CD4-positive, CD25-positive, alpha-beta regulatory T cell (primary cell): ENCODE measurements around the gene HRAS. TPM values are rescaled to one million over a fixed set of nuclear protein-coding genes. Genes with fewer than 3 reads are reported as not detected.

Experiments used
- ATAC-seq, 2 donors: fragments of 150-1000 bp; cut with Tn5 transposase; one replicate each; pipeline ENCODE4 v1.10.0; 2021; ENCODE audit warnings: low read depth in 2 of 2, moderate number of reproducible peaks in 2 of 2, moderate library complexity in 1 of 2
- DNase-seq, 3 donors: peaks; one replicate each; pipeline versions ENCODE4 v3.0.0 to v3.0.0-alpha.2; 2012 to 2022; ENCODE audit warnings: mixed read lengths in 1 of 3
- H3K27ac ChIP-seq: one replicate; pipeline ENCODE4 v1.7.0; 2013; ENCODE audit warnings: mild to moderate bottlenecking, low read length; ENCODE audit not compliant: insufficient read depth, poor library complexity, severe bottlenecking
- H3K27me3 ChIP-seq: one replicate; pipeline ENCODE4 v1.7.0; 2013; ENCODE audit warnings: low read length; ENCODE audit not compliant: control insufficient read depth, insufficient read depth
- H3K36me3 ChIP-seq: one replicate; pipeline ENCODE4 v1.7.0; 2013; ENCODE audit warnings: mild to moderate bottlenecking, low read length, moderate library complexity; ENCODE audit not compliant: control insufficient read depth, insufficient read depth
- H3K4me1 ChIP-seq: 2 replicates; pipeline ENCODE4 v1.7.0; 2013; ENCODE audit warnings: mild to moderate bottlenecking, low read length; ENCODE audit not compliant: insufficient read depth, control insufficient read depth, poor library complexity, severe bottlenecking
- H3K4me3 ChIP-seq: one replicate; pipeline ENCODE4 v1.7.0; 2013; ENCODE audit warnings: low read depth, mild to moderate bottlenecking, low read length, moderate library complexity
- H3K9me3 ChIP-seq, 2 experiments: 1 replicate in 1 of 2; 2 replicates in 1 of 2; pipeline ENCODE4 v1.7.0; 2013; ENCODE audit warnings: low read length in 2 of 2, mild to moderate bottlenecking in 1 of 2, moderate library complexity in 1 of 2; ENCODE audit not compliant: control insufficient read depth in 2 of 2
- H3K27ac Mint-ChIP-seq, 3 donors: one replicate each; pipeline ENCODE4 v1.8.0; 2020 to 2022; ENCODE audit warnings: mild to moderate bottlenecking in 3 of 3, mixed read lengths in 3 of 3, moderate library complexity in 2 of 3
- H3K27me3 Mint-ChIP-seq: one replicate; pipeline ENCODE4 v1.8.0; 2022; ENCODE audit warnings: mild to moderate bottlenecking, mixed read lengths
- H3K36me3 Mint-ChIP-seq: one replicate; pipeline ENCODE4 v1.8.0; 2020; ENCODE audit warnings: mixed read lengths
- H3K4me1 Mint-ChIP-seq, 4 donors: one replicate each; pipeline ENCODE4 v1.8.0; 2020 to 2022; ENCODE audit warnings: mixed read lengths in 4 of 4, mild to moderate bottlenecking in 1 of 4
- H3K4me3 Mint-ChIP-seq, 4 donors: one replicate each; pipeline ENCODE4 v1.8.0; 2020 to 2022; ENCODE audit warnings: mild to moderate bottlenecking in 4 of 4, mixed read lengths in 4 of 4, moderate library complexity in 3 of 4
- H3K9me3 Mint-ChIP-seq, 7 donors: one replicate each; pipeline ENCODE4 v1.8.0; 2020 to 2022; ENCODE audit warnings: mixed read lengths in 7 of 7, mild to moderate bottlenecking in 3 of 7, moderate library complexity in 2 of 7
- polyA plus RNA-seq, 4 donors: library from polyadenylated mRNA; unstranded; fragments of 300-500 nt; fragmentation: Illumina TruSeq; gene quantifications; one replicate each; pipeline ENCODE4 v1.2.3, GENCODE V29; 2021
- total RNA-seq: library from RNA; stranded (reverse); gene quantifications from one replicate; pipeline ENCODE4 v1.2.3, GENCODE V29; 2022

Gene HRAS
- total and polyA plus RNA-seq, 5 donors from 2014 or later, result 15.9 to 35.2 (median 21.8) TPM

GRCh38 chr11:548700-549603, 13.6 kb upstream of the HRAS start:
- no peak overlapping the region for H3K27ac ChIP-seq
- peaks cover under 1% of the 10 kb centered on the region for H3K4me1 ChIP-seq
- no peak overlapping the region for H3K4me3 ChIP-seq
- Mint-ChIP-seq H3K27ac (no peak overlapping the region), H3K4me3 (peak overlapping the region in 1 of 4 donors; percentile 58), H3K9me3 (no peaks in the 10 kb centered on the region), H3K4me1 (no peaks in the 10 kb centered on the region), H3K27me3 (peaks cover 5% of the 10 kb centered on the region), H3K36me3 (no peaks in the 10 kb centered on the region)
- H3K9me3 ChIP-seq, result no peaks in the 10 kb centered on the region
- no peaks in the 10 kb centered on the region for H3K36me3 ChIP-seq
- ATAC-seq (no peak), DNase-seq (no peak)
- H3K27me3 ChIP-seq, result no peaks in the 10 kb centered on the region

GRCh38 chr11:545171-545570, 9.8 kb upstream of the HRAS start:
- Mint-ChIP-seq H3K36me3 (peaks cover 3% of the 10 kb centered on the region), H3K27me3 (peaks cover 5% of the 10 kb centered on the region), H3K9me3 (no peaks in the 10 kb centered on the region), H3K4me1 (no peaks in the 10 kb centered on the region), H3K4me3 (no peak overlapping the region), H3K27ac (peak overlapping the region in 1 of 3 donors; percentile 92)
- Histone ChIP-seq H3K4me1 (no peaks in the 10 kb centered on the region), H3K36me3 (no peaks in the 10 kb centered on the region), H3K4me3 (no peak overlapping the region), H3K9me3 (no peaks in the 10 kb centered on the region), H3K27me3 (no peaks in the 10 kb centered on the region), H3K27ac (no peak overlapping the region)
- ATAC-seq (no peak), DNase-seq (no peak)

GRCh38 chr11:544817-545166, 9.4 kb upstream of the HRAS start:
- no peak for DNase-seq
- no peaks in the 10 kb centered on the region for H3K9me3 Mint-ChIP-seq

GRCh38 chr11:541433-541885, 6.1 kb upstream of the HRAS start:
- Histone ChIP-seq H3K4me1 (peaks cover 22% of the 10 kb centered on the region), H3K4me3 (no peak overlapping the region), H3K36me3 (no peaks in the 10 kb centered on the region), H3K27ac (no peak overlapping the region), H3K27me3 (no peaks in the 10 kb centered on the region), H3K9me3 (no peaks in the 10 kb centered on the region)
- Mint-ChIP-seq H3K27ac (no peak overlapping the region), H3K27me3 (no peaks in the 10 kb centered on the region), H3K9me3 (no peaks in the 10 kb centered on the region), H3K4me3 (no peak overlapping the region), H3K4me1 (peaks cover 0 to 20% (median 9%) of the 10 kb centered on the region in 4 donors), H3K36me3 (peaks cover 3% of the 10 kb centered on the region)
- ATAC-seq (no peak), DNase-seq (no peak)

More at GRCh38 chr11:544817-545166, 9.4 kb upstream of the HRAS start:
- Mint-ChIP-seq H3K36me3 (peaks cover 3% of the 10 kb centered on the region), H3K27me3 (peaks cover 5% of the 10 kb centered on the region), H3K27ac (no peak overlapping the region), H3K4me1 (no peaks in the 10 kb centered on the region), H3K4me3 (no peak overlapping the region)
- ATAC-seq, result no peak
- Histone ChIP-seq H3K9me3 (no peaks in the 10 kb centered on the region), H3K4me3 (no peak overlapping the region), H3K36me3 (no peaks in the 10 kb centered on the region), H3K27me3 (no peaks in the 10 kb centered on the region), H3K27ac (no peak overlapping the region), H3K4me1 (no peaks in the 10 kb centered on the region)

GRCh38 chr11:540583-541432, 5.4 kb upstream of the HRAS start:
- H3K36me3 ChIP-seq, result no peaks in the 10 kb centered on the region
- Mint-ChIP-seq H3K4me3 (no peak overlapping the region), H3K27ac (no peak overlapping the region), H3K27me3 (no peaks in the 10 kb centered on the region), H3K36me3 (peaks cover 3% of the 10 kb centered on the region), H3K4me1 (peaks cover 0 to 24% (median 11%) of the 10 kb centered on the region in 4 donors), H3K9me3 (no peaks in the 10 kb centered on the region)
- no peaks in the 10 kb centered on the region for H3K27me3 ChIP-seq
- H3K9me3 ChIP-seq, result no peaks in the 10 kb centered on the region
- no peak overlapping the region for H3K4me3 ChIP-seq
- ATAC-seq, result no peak
- H3K27ac ChIP-seq, result no peak overlapping the region
- DNase-seq, result no peak
- H3K4me1 ChIP-seq, result peaks cover 29% of the 10 kb centered on the region

GRCh38 chr11:539971-540481, 4.7 kb upstream of the HRAS start:
- Histone ChIP-seq H3K9me3 (no peaks in the 10 kb centered on the region), H3K36me3 (no peaks in the 10 kb centered on the region), H3K4me3 (no peak overlapping the region), H3K27ac (no peak overlapping the region), H3K4me1 (peaks cover 31% of the 10 kb centered on the region), H3K27me3 (no peaks in the 10 kb centered on the region)
- no peak for ATAC-seq
- H3K27ac Mint-ChIP-seq, result no peak overlapping the region
- H3K4me3 Mint-ChIP-seq, result no peak overlapping the region
- no peaks in the 10 kb centered on the region for H3K27me3 Mint-ChIP-seq
- H3K4me1 Mint-ChIP-seq, result peaks cover 0 to 24% (median 11%) of the 10 kb centered on the region in 4 donors
- peaks cover 3% of the 10 kb centered on the region for H3K36me3 Mint-ChIP-seq
- no peak for DNase-seq
- H3K9me3 Mint-ChIP-seq, result no peaks in the 10 kb centered on the region

GRCh38 chr11:538431-539051, 3.2 kb upstream of the HRAS start:
- Mint-ChIP-seq H3K4me3 (peak overlapping the region; percentile 69 to 95 (median 90)), H3K27me3 (no peaks in the 10 kb centered on the region), H3K9me3 (no peaks in the 10 kb centered on the region), H3K27ac (peak overlapping the region in 1 of 3 donors; percentile 51), H3K36me3 (peaks cover 3% of the 10 kb centered on the region), H3K4me1 (peaks cover 0 to 24% (median 11%) of the 10 kb centered on the region in 4 donors)
- no peak for DNase-seq
- Histone ChIP-seq H3K4me3 (no peak overlapping the region), H3K4me1 (peaks cover 44% of the 10 kb centered on the region), H3K27ac (no peak overlapping the region), H3K36me3 (no peaks in the 10 kb centered on the region), H3K27me3 (no peaks in the 10 kb centered on the region), H3K9me3 (no peaks in the 10 kb centered on the region)
- no peak for ATAC-seq
